Activated T-cell treated with anti-CD3 and anti-CD28 coated beads, Interleukin-2, amount 50 U/mL, for 1 hour (primary cell): Measurements from ENCODE around the gene TUBB3.

Experiments used
- DNase-seq: peaks from one replicate; pipeline ENCODE4 v3.0.0-alpha.2; 2020

TUBB3 gene

DNA sequence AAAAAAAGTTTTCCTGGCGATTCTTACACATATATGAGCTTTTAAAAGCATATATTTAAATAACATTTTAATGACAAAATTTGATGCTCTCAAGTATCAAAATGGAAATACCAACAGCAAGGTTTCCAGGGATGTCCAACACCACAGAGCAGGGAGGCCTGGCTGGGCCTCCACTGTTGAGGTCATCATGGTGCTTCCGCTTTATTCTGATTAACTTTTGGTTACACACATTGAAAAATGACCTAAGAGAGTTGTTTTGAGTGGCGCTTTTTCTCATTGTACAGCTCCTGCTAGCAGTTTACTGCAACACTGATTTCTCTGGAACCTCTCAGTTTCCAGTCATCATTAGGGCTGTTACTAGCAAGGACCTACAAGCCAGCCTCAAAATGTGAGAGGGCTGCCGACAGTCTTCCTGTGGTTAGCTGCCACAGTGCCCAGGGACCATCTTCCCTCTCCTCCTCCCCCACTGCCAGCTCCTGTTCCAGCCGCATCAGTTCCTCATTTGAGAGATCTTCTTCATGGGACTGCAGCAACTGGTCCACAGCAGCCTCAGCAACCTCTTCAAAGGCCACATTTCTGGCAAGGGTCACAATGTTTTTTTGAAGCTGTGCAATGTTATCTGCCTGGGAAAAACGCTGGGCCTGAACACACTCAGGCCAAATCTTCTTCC lies 46.7 kb downstream of the TUBB3 start:
- DNase-seq: no peak

DNA sequence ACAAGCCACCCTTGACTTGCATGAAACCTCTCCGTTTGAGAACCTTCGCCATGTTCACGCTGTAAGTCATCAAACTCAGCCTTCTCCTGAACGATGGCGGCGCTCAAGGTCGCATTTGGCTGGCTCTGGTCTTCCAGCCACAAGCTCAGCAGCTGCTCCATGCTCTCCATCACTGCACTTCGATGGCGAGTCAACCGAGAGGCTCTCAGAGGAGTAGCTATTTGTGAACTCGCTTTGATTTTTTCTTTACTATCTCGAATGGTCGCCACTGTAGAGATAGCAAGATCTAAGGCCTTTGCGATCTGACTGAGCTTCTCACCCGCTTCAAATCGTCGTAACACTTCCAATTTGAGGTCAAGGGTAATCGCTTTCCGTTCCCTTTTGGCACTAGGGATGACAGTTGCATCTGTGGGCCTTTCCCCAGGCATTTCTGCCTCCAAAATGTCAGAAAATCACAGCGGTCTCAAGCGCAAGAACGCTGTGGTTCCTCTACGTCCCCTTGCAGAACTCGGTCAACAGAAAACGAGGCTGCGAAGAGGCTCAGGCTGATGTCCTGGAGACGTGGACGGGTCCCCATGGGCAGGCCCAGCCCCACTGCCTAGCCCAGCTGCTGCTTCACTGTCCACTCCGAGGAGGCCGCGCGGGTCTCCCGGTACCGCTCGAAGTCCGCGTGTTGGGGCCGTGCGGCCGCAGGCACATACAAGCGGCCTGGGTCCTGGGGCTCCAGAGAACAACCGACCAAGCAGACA lies 48.5 kb downstream of the TUBB3 start:
- no peak for DNase-seq

DNA sequence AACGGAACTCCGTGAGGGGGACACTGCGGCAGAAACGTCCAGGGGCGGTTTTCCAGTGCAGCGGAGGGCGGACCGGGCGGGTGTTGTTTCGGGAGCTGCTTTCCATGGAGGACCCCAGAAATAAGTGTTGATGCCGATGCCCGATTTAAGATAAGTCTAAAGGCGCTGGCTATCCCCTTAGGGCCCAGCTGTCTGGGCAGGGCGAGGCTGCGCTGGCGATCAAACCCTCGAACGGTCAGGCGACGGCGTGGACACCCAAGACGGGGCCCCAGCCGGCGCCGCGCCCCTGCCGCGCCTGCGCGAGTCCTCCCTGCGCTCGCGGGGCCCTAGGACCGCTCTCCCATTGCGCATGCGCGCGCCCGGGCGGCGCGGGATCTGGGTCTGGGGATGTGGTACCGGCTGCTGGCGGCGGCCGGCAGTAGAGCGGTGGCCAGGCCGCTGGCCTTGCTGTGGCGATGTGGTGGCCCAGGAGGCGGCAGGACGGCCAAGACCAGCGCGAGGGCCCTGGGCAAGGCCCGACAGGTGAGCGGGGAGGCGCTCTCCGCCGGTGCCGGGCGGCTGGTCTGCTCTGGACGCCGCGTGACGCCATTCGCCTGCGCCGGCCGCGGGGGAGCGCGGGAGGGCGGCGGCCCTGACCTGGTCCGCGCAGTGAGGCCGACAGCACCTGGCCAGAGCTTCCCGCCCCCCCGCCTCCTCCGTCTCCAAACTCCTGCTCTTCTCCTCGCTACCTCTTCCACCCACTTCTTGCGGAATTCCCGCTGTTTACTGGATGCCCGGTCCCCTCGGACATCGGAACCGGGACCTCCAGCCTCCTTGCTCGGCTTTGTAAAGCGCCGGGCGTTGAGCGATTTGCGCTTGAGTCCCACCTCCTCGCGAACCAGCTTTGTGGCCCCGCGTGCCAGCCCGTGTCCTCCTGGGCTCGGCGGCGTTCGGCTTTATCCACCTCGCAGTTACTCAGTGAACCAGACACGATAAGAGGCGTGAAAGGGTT lies 49.4 kb downstream of the TUBB3 start:
- peak; percentile 93 for DNase-seq

DNA sequence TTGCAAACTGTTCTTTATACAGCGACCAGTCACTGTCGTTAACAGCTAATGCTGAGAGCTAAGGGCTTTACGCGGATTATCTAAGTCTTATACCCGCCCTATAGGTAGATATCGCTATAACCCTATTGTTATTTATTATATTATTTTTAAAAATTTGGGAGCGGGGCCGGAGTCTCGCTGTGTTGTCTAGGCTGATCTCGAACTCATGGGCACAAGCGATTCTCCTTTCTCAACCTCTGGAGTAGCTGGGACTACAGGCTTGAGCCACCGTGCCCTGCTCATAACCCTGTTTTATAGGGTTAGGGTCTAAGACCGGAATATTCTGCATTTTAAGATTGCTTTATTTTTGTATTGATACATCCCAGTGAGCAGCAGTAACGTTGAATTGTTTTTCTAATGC lies 50.1 kb downstream of the TUBB3 start:
- no peak for DNase-seq

DNA sequence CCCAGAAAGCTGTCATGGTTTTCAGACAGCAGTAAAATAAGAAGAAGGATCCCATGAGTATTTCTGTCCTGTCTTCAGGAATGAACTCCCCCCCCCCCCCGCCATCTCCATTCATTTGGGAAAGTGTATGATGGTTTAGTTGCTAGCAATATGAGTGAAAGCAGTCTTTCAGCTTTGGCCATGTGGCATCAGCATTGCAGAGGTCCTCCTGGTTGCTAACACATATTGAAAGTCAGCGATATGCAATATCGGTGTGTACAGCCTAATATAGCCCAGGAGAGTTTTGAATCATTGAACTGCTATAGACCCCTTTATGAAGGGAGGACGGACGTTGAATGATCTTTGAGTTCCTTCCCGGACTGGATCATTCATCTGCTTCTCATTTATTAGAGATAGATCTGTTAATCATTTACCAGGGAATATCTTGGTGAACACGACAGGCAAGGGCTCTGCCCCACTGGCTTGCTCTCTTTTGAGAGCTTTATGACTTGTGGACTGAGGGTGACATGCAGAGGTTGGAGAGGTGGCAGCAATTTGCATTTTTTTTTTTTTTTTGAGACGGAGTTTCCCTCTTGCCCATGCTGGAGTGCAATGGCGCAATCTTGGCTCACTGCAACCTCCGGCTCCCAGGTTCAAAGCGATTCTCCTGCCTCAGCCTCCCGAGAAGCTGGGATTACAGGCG lies 50.7 kb downstream of the TUBB3 start:
- no peak for DNase-seq

DNA sequence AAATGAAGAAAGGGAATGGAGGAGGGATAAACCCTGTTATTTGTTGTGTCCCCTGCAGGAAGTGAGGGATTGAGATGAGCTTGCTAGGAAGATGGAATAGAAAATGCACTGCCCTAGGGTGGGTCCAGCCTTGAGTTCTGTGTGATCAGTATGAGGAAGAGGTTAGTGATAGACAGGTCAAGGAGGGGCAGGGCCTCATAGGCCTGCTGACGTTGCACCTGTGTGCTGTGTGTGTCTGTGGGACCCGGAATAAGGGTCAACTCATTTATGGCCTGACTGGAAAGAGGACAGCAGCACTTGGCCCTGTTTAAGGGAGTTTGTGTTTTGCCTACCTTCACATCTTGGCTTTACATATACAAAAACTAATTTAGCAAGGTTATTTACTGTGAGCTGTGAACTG lies 51.7 kb downstream of the TUBB3 start:
- no peak for DNase-seq

DNA sequence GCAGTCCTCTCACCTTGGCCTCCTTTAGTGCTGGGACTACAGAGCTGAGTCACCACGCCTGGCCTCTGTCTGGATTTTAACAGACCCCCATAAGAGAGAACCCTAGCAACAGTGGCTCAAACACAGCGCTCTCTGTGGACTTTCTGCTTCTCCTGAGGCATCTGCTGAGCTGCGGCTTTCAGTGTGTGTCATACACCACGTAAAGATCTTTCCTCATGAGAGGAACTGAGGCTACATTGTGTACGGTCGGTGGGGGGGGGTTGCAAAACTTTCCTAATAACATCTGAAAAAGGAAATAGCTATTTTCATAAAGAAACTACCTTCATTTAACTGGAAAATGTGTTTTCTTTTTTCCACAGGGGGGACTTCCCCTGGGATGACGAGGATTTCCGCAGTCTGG lies 58.3 kb downstream of the TUBB3 start:
- DNase-seq: no peak

DNA sequence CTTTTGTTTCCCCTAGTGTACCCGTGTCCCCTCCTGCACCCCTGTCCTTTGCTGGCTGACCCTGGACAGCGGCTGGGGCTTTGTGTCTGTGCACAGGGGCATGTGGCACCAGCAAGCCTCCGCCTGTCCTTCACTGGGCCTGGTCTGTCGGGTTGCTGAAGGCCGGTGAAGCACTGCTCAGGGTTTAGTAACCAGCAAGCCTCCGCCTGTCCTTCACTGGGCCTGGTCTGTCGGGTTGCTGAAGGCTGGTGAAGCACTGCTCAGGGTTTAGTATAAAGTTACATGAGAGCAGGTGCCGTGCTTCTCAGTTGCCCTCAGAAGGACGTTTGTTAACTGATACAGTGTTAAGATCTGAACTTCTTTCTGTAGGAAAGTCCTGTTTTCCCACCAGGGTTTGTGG lies 59.2 kb downstream of the TUBB3 start:
- no peak for DNase-seq

DNA sequence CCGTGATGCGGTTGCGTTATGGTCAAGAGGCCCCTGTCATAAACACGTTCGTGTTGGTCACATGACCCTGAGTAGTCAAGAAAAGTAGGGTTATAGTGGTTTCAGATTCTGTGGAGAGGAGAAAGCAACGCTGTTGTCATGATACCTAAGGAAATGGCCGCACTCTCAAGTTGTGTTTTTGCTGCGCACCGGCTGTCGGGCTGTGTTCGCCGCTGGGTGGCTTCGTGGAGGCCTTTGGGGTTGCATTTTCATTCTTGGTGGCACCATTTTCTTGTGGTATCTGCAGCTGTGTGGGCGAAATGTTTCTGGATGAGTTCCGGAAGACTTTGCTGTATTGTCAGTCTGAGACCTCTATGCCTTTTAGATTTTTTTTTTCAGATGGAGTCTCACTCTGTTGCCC lies 60.4 kb downstream of the TUBB3 start:
- DNase-seq: no peak

DNA sequence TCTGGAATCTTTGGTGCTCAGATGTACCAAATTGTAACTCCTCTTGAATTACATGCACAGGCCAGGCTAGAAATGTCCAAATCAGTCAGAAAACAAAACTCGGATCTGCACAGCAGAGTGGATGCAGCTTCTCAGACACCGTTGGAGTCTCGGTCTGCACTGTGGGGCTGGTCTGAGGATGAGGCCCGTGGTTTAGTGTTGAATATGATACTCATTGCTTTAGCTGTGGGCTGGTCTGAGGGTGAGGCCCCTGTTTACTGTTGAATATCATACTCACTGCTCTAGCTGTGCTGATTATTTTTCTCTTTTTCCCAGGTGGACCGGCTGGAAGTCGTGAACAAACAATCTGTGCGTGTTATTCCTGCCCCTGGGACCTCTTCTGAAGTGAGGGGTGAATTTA lies 61.1 kb downstream of the TUBB3 start:
- no peak for DNase-seq

DNA sequence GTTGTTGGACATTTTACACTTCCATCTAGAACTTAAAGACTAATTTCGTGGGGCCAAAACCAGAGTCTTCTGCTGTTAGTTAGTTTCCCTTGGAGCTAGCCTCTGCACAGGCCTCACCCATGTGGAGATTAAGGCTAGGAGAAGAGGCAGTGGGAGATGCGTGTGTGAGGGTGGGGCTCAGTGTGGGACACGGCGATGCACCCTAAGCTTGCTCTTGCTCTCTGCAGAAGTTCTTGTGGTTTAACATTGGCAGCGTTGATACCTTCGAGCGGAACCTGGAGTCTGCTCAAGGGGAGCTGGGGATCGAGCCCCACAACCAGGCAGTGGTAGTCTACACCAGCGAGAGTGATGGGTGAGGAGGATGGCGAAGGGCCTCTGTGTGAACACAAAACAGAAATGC lies 62.1 kb downstream of the TUBB3 start:
- DNase-seq: no peak
